H1 (cell line): Measurements from ENCODE around the gene TRIM40. TPM values are rescaled to one million over a fixed set of nuclear protein-coding genes. Genes with fewer than 3 reads are reported as not detected.

Experiments used
- CTCF ChIA-PET: fragments of 300-600 bp; sonication (Branson Sonifier 250); formaldehyde crosslinking; loops from one replicate; lab custom pipeline; 2021; ENCODE audit not compliant: partially characterized antibody; lab: Charles Lee
- POLR2A ChIA-PET: fragments of 300-600 bp; sonication (Branson Sonifier 250); formaldehyde crosslinking; loops from one replicate; lab custom pipeline; 2021; ENCODE audit warnings: inconsistent platforms; ENCODE audit not compliant: partially characterized antibody; lab: Charles Lee
- DNase-seq, 2 experiments: peaks; one replicate each; pipeline versions ENCODE4 v3.0.0 to v3.0.0-alpha.2; 2010 to 2022; ENCODE audit warnings: low spot score in 2 of 2, low read depth in 1 of 2, mixed read lengths in 1 of 2
- FAIRE-seq: peaks from 2 replicates; lab custom pipeline; 2011; peaks lifted over from hg19 to GRCh38; lab: Jason Lieb, UNC
- H2AFZ ChIP-seq: 2 replicates; pipeline ENCODE4 v1.8.1; 2012; ENCODE audit warnings: low read length, inconsistent platforms
- H2AK5ac ChIP-seq: 2 replicates; pipeline ENCODE4 v1.6.1; 2013; ENCODE audit warnings: low read depth, low read length
- H2BK120ac ChIP-seq: replicated peaks from 2 replicates; pipeline ENCODE3; 2013; ENCODE audit warnings: low read depth, low read length, inconsistent platforms
- H2BK12ac ChIP-seq: 2 replicates; pipeline ENCODE4 v1.6.1; 2013; ENCODE audit warnings: low read depth, low read length
- H2BK15ac ChIP-seq: 2 replicates; pipeline ENCODE4 v1.6.1; 2013; ENCODE audit warnings: low read length
- H2BK20ac ChIP-seq: 2 replicates; pipeline ENCODE4 v1.6.1; 2013; ENCODE audit warnings: low read length
- H2BK5ac ChIP-seq: 2 replicates; pipeline ENCODE4 v1.6.1; 2013; ENCODE audit warnings: low read depth, low read length
- H3K14ac ChIP-seq: 2 replicates; pipeline ENCODE4 v1.6.1; 2013; ENCODE audit warnings: inconsistent platforms; ENCODE audit not compliant: insufficient read length
- H3K18ac ChIP-seq: 2 replicates; pipeline ENCODE4 v1.6.1; 2013; ENCODE audit warnings: low read length; ENCODE audit errors: extremely low read depth
- H3K23ac ChIP-seq: 2 replicates; pipeline ENCODE4 v1.6.1; 2013; ENCODE audit warnings: inconsistent platforms; ENCODE audit not compliant: insufficient read length
- H3K23me2 ChIP-seq: 2 replicates; pipeline ENCODE4 v1.6.1; 2013; ENCODE audit warnings: low read depth, low read length
- H3K27ac ChIP-seq: 2 replicates; pipeline ENCODE4 v1.6.1; 2011; ENCODE audit warnings: low read depth, low read length, inconsistent platforms
- H3K27me3 ChIP-seq, 4 experiments: replicated peaks in 1 of 4; 1 replicate in 1 of 4; 2 replicates in 3 of 4; pipeline versions ENCODE4 v1.6.1 to v1.8.1; 2011 to 2013; ENCODE audit warnings: low read length in 3 of 4, mild to moderate bottlenecking in 3 of 4, inconsistent platforms in 2 of 4, mixed read lengths in 2 of 4, moderate library complexity in 1 of 4; ENCODE audit not compliant: control insufficient read depth in 3 of 4, insufficient read depth in 3 of 4; ENCODE audit errors: extremely low read depth in 1 of 4
- H3K36me3 ChIP-seq, 4 experiments: 2 replicates each; pipeline versions ENCODE4 v1.6.1 to v1.8.1; 2011 to 2013; ENCODE audit warnings: mild to moderate bottlenecking in 4 of 4, low read length in 3 of 4, moderate library complexity in 2 of 4, control low read depth in 1 of 4, inconsistent platforms in 1 of 4; ENCODE audit not compliant: insufficient read depth in 4 of 4, control insufficient read depth in 2 of 4
- H3K4ac ChIP-seq: replicated peaks from 2 replicates; pipeline ENCODE3; 2013; ENCODE audit warnings: low read length, low read depth, mixed read lengths, inconsistent platforms; ENCODE audit not compliant: insufficient read length
- H3K4me1 ChIP-seq, 4 experiments: replicated peaks in 1 of 4; 1 replicate in 1 of 4; 2 replicates in 3 of 4; pipeline versions ENCODE4 v1.6.1 to v1.8.1; 2011 to 2013; ENCODE audit warnings: low read length in 3 of 4, inconsistent platforms in 2 of 4, mixed read lengths in 1 of 4; ENCODE audit not compliant: insufficient read depth in 4 of 4, control insufficient read depth in 3 of 4
- H3K4me2 ChIP-seq, 2 experiments: 2 replicates each; pipeline versions ENCODE4 v1.6.1 to v1.8.1; 2011 to 2013; ENCODE audit warnings: low read depth in 2 of 2, low read length in 2 of 2, control low read depth in 1 of 2, inconsistent platforms in 1 of 2, mild to moderate bottlenecking in 1 of 2; ENCODE audit not compliant: insufficient read depth in 1 of 2
- H3K4me3 ChIP-seq, 4 experiments: fragments of 200-600, 300-600 bp in 1 of 4; sonication (generic), shearing (Covaris generic), sonication (Bioruptor Twin) in 1 of 4; 2 replicates each; pipeline versions ENCODE4 v1.5.1 to v1.8.1; 2011 to 2016; ENCODE audit warnings: low read length in 4 of 4, low read depth in 3 of 4, control low read depth in 2 of 4, inconsistent platforms in 2 of 4, mild to moderate bottlenecking in 2 of 4, mixed read lengths in 1 of 4, moderate library complexity in 1 of 4; ENCODE audit not compliant: insufficient read depth in 2 of 4; ENCODE audit errors: extremely low read depth in 1 of 4
- H3K56ac ChIP-seq: replicated peaks from 2 replicates; pipeline ENCODE3; 2013; ENCODE audit warnings: low read depth, mild to moderate bottlenecking, mixed read lengths, low read length, inconsistent platforms; ENCODE audit not compliant: insufficient read length
- H3K79me1 ChIP-seq: 2 replicates; pipeline ENCODE4 v1.6.1; 2013; ENCODE audit warnings: low read depth, low read length, control low read depth
- H3K79me2 ChIP-seq, 2 experiments: 2 replicates each; pipeline versions ENCODE4 v1.6.1 to v1.8.1; 2012 to 2013; ENCODE audit warnings: low read length in 2 of 2, mild to moderate bottlenecking in 2 of 2, inconsistent platforms in 1 of 2; ENCODE audit not compliant: insufficient read depth in 2 of 2, control insufficient read depth in 1 of 2
- H3K9ac ChIP-seq, 4 experiments: replicated peaks in 1 of 4; 1 replicate in 1 of 4; 2 replicates in 3 of 4; pipeline versions ENCODE4 v1.6.1 to v1.8.1; 2011 to 2013; ENCODE audit warnings: low read depth in 3 of 4, low read length in 3 of 4, control low read depth in 2 of 4, mild to moderate bottlenecking in 2 of 4, moderate library complexity in 2 of 4, inconsistent platforms in 1 of 4; ENCODE audit errors: extremely low read depth in 1 of 4
- H3K9me3 ChIP-seq, 2 experiments: 2 replicates each; pipeline versions ENCODE4 v1.6.1 to v1.8.1; 2012 to 2013; ENCODE audit warnings: mild to moderate bottlenecking in 2 of 2, moderate library complexity in 2 of 2, control low read depth in 1 of 2, inconsistent platforms in 1 of 2, low read depth in 1 of 2, low read length in 1 of 2, mixed read lengths in 1 of 2; ENCODE audit not compliant: insufficient read depth in 2 of 2
- H4K20me1 ChIP-seq, 2 experiments: replicated peaks in 1 of 2; 2 replicates each; pipeline versions ENCODE3 to v1.8.1; 2011 to 2013; ENCODE audit warnings: inconsistent platforms in 2 of 2, low read length in 2 of 2, mild to moderate bottlenecking in 1 of 2; ENCODE audit not compliant: insufficient read depth in 2 of 2, control insufficient read depth in 1 of 2
- H4K5ac ChIP-seq: 2 replicates; pipeline ENCODE4 v1.6.1; 2013; ENCODE audit warnings: low read length, low read depth, mixed read lengths, inconsistent platforms; ENCODE audit not compliant: insufficient read length
- H4K8ac ChIP-seq: 2 replicates; pipeline ENCODE4 v1.8.0; 2013; ENCODE audit warnings: mild to moderate bottlenecking, moderate library complexity, low read length, inconsistent platforms; ENCODE audit not compliant: insufficient read depth; ENCODE audit errors: extremely low read depth
- H4K91ac ChIP-seq: replicated peaks from 2 replicates; pipeline ENCODE3; 2013; ENCODE audit warnings: low read length, mixed read lengths, inconsistent platforms; ENCODE audit not compliant: insufficient read length
- ATF3 ChIP-seq: IDR thresholded peaks from 2 replicates; pipeline ENCODE4 v1.6.1; 2011; ENCODE audit warnings: low read depth, mild to moderate bottlenecking, low read length; ENCODE audit not compliant: insufficient read depth
- E2F6 ChIP-seq: IDR thresholded peaks from 2 replicates; pipeline ENCODE4 v1.6.1; 2012; ENCODE audit warnings: inconsistent platforms
- HDAC2 ChIP-seq, 2 experiments: fragments of 300-600 bp in 1 of 2; sonication (generic) in 1 of 2; IDR thresholded peaks; 2 replicates each; pipeline ENCODE4 v1.6.1; 2011 to 2012; ENCODE audit warnings: low read depth in 2 of 2, low read length in 2 of 2, mild to moderate bottlenecking in 2 of 2, moderate library complexity in 2 of 2, borderline replicate concordance in 1 of 2, inconsistent platforms in 1 of 2
- MAX ChIP-seq: IDR thresholded peaks from 2 replicates; pipeline ENCODE4 v1.6.1; 2012; ENCODE audit warnings: inconsistent platforms
- whole genome bisulfite sequencing, 2 experiments: shearing (Covaris generic) in 1 of 2; methylation state at CpG; one replicate each; pipeline versions ENCODE4 v1.1.6 to v1.1.7; 2013 to 2015; ENCODE audit warnings: low lambda C conversion rate in 2 of 2, mixed read lengths in 2 of 2, inconsistent platforms in 1 of 2, low coverage in 1 of 2, missing lambda C conversion rate in 1 of 2; ENCODE audit not compliant: insufficient replicate concordance in 2 of 2, insufficient coverage in 1 of 2, insufficient read length in 1 of 2; ENCODE audit errors: extremely low coverage in 1 of 2, missing lambda C conversion rate in 1 of 2; 5-methylcytosine and 5-hydroxymethylcytosine counted together
- polyA plus RNA-seq, 7 experiments: library from polyadenylated mRNA; depleted of rRNA in 3 of 7; stranded (reverse) in 5 of 7; unstranded in 2 of 7; fragments of >200 nt in 5 of 7; fragments of 200-250 nt in 2 of 7; gene quantifications; 1 replicate in 5 of 7; 2 replicates in 1 of 7; 4 replicates in 1 of 7; pipeline versions ENCODE4 v1.2.1 to v1.2.3, GENCODE V29; 2011 to 2013; ENCODE audit warnings: missing spikeins in 2 of 7, mixed read lengths in 2 of 7
- total RNA-seq: library from RNA; stranded (reverse); fragmentation: NEBNext Ultra II Directional; extraction: Animal tissue kit (Norgen Biotek cat#: 25700); gene quantifications from 2 replicates; pipeline ENCODE4 v1.2.1, GENCODE V29; 2021

The TRIM40 gene
- total and polyA plus RNA-seq, 2 of the 8 experiments (the other 6 are each of a cell fraction or from before 2014, with no cell fraction given): not detected

GRCh38 chr6:30158475-30159040, 22.6 kb downstream of the TRIM40 start:
- FAIRE-seq: no peak
- Histone ChIP-seq H3K56ac (no peak overlapping the region), H2BK120ac (no peak overlapping the region), H3K14ac (no peak overlapping the region)
- no peak for TF ChIP-seq MAX
- TF ChIP-seq ATF3: no peak
- TF ChIP-seq HDAC2 (IDR thresholded peaks at IDR 0.05; ENCODE audit: borderline replicate concordance in 1 of 2, low read depth in 2 of 2, low read length in 2 of 2): no peak
- no peak for TF ChIP-seq E2F6
- TF ChIP-seq, all 59 proteins: peak for 0
- no peak overlapping the region for H2AK5ac ChIP-seq
- H4K91ac ChIP-seq: no peak overlapping the region
- H2BK20ac ChIP-seq: no peak overlapping the region
- CTCF ChIA-PET: interaction anchor here (0.6 to 1.6 kb wide), 4 partner anchors 8 to 253 kb away, joined by 3 to 5 read pairs (median 3); no protein-coding TSS in a partner anchor
- WGBS, 2 experiments: 73% methylated on average over 2 of the region's 3 CpGs; no CpG with 5 or more reads in 1 of the 2 experiments
- no peak overlapping the region for H3K27ac ChIP-seq
- no peaks in the 10 kb centered on the region for H3K79me2 ChIP-seq
- no peak overlapping the region for H3K18ac ChIP-seq
- H3K36me3 ChIP-seq: no peaks in the 10 kb centered on the region
- H3K23ac ChIP-seq: no peak overlapping the region
- H4K5ac ChIP-seq: no peak overlapping the region
- H3K9me3 ChIP-seq: no peaks in the 10 kb centered on the region
- no peak for DNase-seq
- H3K4me3 ChIP-seq: no peak overlapping the region
- peaks cover 0 to 4% (median 1%) of the 10 kb centered on the region in 4 experiments; a peak in 4 of 7 replicates for H3K27me3 ChIP-seq
- no peak overlapping the region for H3K4me2 ChIP-seq
- H2AFZ ChIP-seq: no peak overlapping the region
- H3K4me1 ChIP-seq: peaks cover 0 to 4% (median 1%) of the 10 kb centered on the region in 4 experiments; a peak in 1 of 7 replicates
- no peaks in the 10 kb centered on the region for H3K79me1 ChIP-seq
- H3K9ac ChIP-seq: no peak overlapping the region
- no peak overlapping the region for H2BK15ac ChIP-seq
- H4K20me1 ChIP-seq: no peaks in the 10 kb centered on the region
- H3K4ac ChIP-seq: no peak overlapping the region
- H2BK5ac ChIP-seq: no peak overlapping the region
- no peaks in the 10 kb centered on the region for H3K23me2 ChIP-seq
- no peak overlapping the region for H4K8ac ChIP-seq
- POLR2A ChIA-PET: no interaction called here
- H2BK12ac ChIP-seq: no peak overlapping the region
